Fibroblast of lung (primary cell): ENCODE measurements around the gene SLC35E4.
"Not testable (repeated sequence)": the region's sequence is repeated elsewhere in the genome, so short reads cannot be mapped to it uniquely, and the experiment has no call there.

Experiments
- CTCF ChIP-seq, 2 donors: IDR thresholded peaks in 1 of 2; conservative IDR thresholded peaks in 1 of 2; 1 replicate in 1 of 2; 2 replicates in 1 of 2; pipeline ENCODE4 v1.5.1; 2011 to 2012; ENCODE audit warnings: low read length in 2 of 2, control low read depth in 1 of 2, inconsistent platforms in 1 of 2, low read depth in 1 of 2, mild to moderate bottlenecking in 1 of 2
- EZH2 ChIP-seq: IDR thresholded peaks from 2 replicates; pipeline ENCODE4 v1.5.1; 2012; ENCODE audit warnings: low read length, control low read depth, mild to moderate bottlenecking; ENCODE audit errors: missing control alignments

DNA sequence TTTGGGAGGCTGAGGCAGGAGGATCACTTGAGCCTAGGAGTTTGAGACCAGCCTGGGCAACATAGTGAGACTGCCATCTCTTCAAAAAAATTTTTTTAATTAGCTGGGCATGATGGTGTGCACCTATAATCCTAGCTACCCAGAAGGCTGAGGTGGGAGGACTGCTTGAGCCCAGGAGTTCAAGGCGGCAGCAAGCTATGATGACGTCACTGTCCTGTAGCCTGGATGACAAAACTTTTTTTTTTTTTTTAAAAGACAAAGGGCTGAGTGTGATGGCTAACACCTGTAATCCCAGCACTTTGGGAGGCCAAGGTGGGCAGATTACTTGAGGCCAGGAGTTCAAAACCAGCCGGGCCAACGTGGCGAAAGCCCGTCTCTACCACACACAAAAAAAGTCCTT is 15.7 kb upstream of the SLC35E4 start:
- TF ChIP-seq CTCF (conservative IDR thresholded peaks at IDR 0.05 in 1 of 2, IDR thresholded peaks at IDR 0.05 in 1 of 2; ENCODE audit: low read depth in 1 of 2, low read length in 2 of 2); EZH2: not testable (repeated sequence)
